K562 (cell line): ENCODE measurements around the gene DBX1. TPM values are rescaled to one million over a fixed set of nuclear protein-coding genes. Genes with fewer than 3 reads are reported as not detected.
A peak's percentile ranks its signal among the peaks of the same experiment; 100 is the strongest.

Source experiments
- CBX1 ChIP-seq: sonication (generic); IDR thresholded peaks from 2 replicates; pipeline ENCODE4 v1.6.1; 2016; ENCODE audit warnings: antibody characterized with exemption, low read depth, mild to moderate bottlenecking
- CUX1 ChIP-seq: fragments of 200-800 bp; sonication (Bioruptor generic); IDR thresholded peaks from 2 replicates; pipeline ENCODE4 v1.6.1; 2016; ENCODE audit warnings: missing genetic modification characterization, missing compliant biosample characterization
- DIDO1 ChIP-seq: fragments of 450-650 bp; IDR thresholded peaks from 2 replicates; pipeline ENCODE4 v1.6.1; 2016; ENCODE audit warnings: low read depth, missing biosample characterization, missing genetic modification characterization
- MCM2 ChIP-seq: fragments of 450-650 bp; IDR thresholded peaks from 2 replicates; pipeline ENCODE4 v1.6.1; 2017; ENCODE audit warnings: low read depth, mild to moderate bottlenecking
- MECOM ChIP-seq: fragments of 250-450 bp; sonication (Bioruptor Pico); IDR thresholded peaks from 2 replicates; pipeline ENCODE4 v1.8.0; 2022; ENCODE audit warnings: inconsistent platforms
- MTF1 ChIP-seq: fragments of 250-450 bp; sonication (Bioruptor Pico); IDR thresholded peaks from 2 replicates; pipeline ENCODE4 v1.9.0; 2021; ENCODE audit warnings: moderate library complexity, mild to moderate bottlenecking, inconsistent platforms, borderline replicate concordance
- NRF1 ChIP-seq, 2 experiments: fragments of 450-650 bp; IDR thresholded peaks in 1 of 2; conservative IDR thresholded peaks in 1 of 2; 2 replicates each; pipeline ENCODE4 v1.6.1; 2014; ENCODE audit warnings: mild to moderate bottlenecking in 2 of 2
- RHOXF2B ChIP-seq: fragments of 250-450 bp; sonication (Bioruptor Pico); conservative IDR thresholded peaks from 2 replicates; pipeline ENCODE4 v1.5.1; 2021
- ZFP30 ChIP-seq: fragments of 250-450 bp; sonication (Bioruptor Pico); IDR thresholded peaks from 2 replicates; pipeline ENCODE4 v1.8.0; 2022; ENCODE audit warnings: moderate library complexity, mild to moderate bottlenecking, inconsistent platforms, borderline replicate concordance
- ZFPM2 ChIP-seq: fragments of 250-450 bp; sonication (Bioruptor Pico); IDR thresholded peaks from 2 replicates; pipeline ENCODE4 v1.5.1; 2022; ENCODE audit warnings: mild to moderate bottlenecking
- ZFX ChIP-seq: sonication (generic); formaldehyde crosslinking; IDR thresholded peaks from 2 replicates; pipeline ENCODE4 v1.8.0; 2022; ENCODE audit warnings: mild to moderate bottlenecking, missing genetic modification reagents, moderate library complexity
- ZNF583 ChIP-seq: fragments of 250-450 bp; sonication (Bioruptor Pico); IDR thresholded peaks from 2 replicates; pipeline ENCODE4 v1.4.0; 2020
- polyA plus RNA-seq, 8 experiments: library from polyadenylated mRNA; depleted of rRNA in 4 of 8; stranded (reverse) in 5 of 8; unstranded in 3 of 8; fragments of >200 nt; fragmentation: Nextera tagmentation in 2 of 8; fragmentation: Illumina TruSeq in 1 of 8; extraction: Ambion mirVana in 2 of 8; extraction: Trizol in 1 of 8; gene quantifications; 2 replicates each; pipeline versions ENCODE4 v1.2.1 to v1.2.3, GENCODE V29; 2011 to 2014; ENCODE audit warnings: inconsistent platforms in 1 of 8, missing spikeins in 1 of 8
- total RNA-seq, 7 experiments: library from RNA; depleted of rRNA in 6 of 7; stranded (reverse); fragments of >200 nt in 6 of 7; fragmentation: Illumina TruSeq in 2 of 7; extraction: Trizol in 2 of 7; gene quantifications; 2 replicates each; pipeline versions ENCODE4 v1.2.1 to v1.2.3, GENCODE V29; 2011 to 2021; ENCODE audit warnings: low replicate concordance in 1 of 7
- TF ChIP-seq, protein P1 (sequence below): fragments of 450-650 bp; IDR thresholded peaks from 2 replicates; pipeline ENCODE4 v1.6.1; 2017; ENCODE audit warnings: antibody characterized with exemption
- TF ChIP-seq, protein P2 (sequence below): fragments of 250-450 bp; sonication (Bioruptor Pico); IDR thresholded peaks from 2 replicates; pipeline ENCODE4 v1.8.0; 2022; ENCODE audit warnings: moderate library complexity, mild to moderate bottlenecking, inconsistent platforms
- TF ChIP-seq, protein P3 (sequence below): fragments of 250-450 bp; sonication (Bioruptor Pico); IDR thresholded peaks from 2 replicates; pipeline ENCODE4 v1.4.0; 2020; ENCODE audit warnings: mild to moderate bottlenecking, moderate library complexity, borderline replicate concordance
- TF ChIP-seq, protein P4 (sequence below): sonication (generic); formaldehyde crosslinking; IDR thresholded peaks from 2 replicates; pipeline ENCODE4 v1.8.1; 2022; ENCODE audit warnings: missing genetic modification reagents

Gene DBX1
- total and polyA plus RNA-seq, 9 of the 15 experiments (the other 6 are each of a cell fraction or from before 2014, with no cell fraction given), result not detected

DNA sequence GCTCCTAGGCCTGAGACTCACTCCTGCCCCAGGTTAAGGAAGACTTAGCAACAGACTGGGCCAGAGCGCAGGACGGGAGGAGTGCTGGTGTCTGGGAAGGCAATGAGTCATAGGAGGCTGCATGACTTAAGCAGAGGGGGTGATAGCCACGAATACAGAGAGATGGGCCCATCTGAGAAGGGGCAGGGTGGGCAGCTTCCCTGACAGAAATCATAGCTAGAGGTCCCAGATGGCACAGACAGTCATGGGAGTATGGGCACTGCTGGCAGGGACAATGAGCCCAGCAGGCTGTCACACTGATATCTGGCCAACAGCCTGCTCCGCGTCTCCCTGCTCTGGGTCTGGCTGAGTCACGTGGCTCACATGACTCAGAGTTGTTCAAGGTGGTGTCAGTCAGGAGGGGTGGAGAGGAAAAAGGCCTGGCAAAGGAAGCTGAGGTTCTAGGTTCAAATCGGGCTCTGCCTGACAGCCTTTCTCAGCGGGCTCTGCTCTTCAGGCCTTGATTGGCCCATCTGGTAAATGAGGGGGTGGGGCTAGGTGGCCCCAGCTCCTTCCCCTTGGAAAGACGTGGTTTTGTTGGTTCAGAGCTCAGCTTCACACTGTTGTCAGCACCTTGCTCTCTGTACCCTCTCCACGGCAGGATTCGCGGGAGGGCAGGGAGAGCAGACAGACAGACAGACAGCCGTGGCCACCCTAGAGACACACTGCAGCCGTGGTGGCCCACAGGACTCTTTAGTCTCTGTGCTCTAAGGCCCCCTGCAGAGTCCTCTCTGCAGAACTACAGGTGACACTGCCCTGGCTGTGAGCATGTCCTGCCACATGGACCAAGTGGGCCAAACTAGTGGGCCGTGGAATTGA is 47.8 kb downstream of the DBX1 start (continued):
- TF ChIP-seq ZFX (peak; percentile 77), ZFP30 (CRISPR knock-in tag) (no peak), MTF1 (CRISPR knock-in tag) (no peak), CUX1 (CRISPR knock-in tag) (no peak), ZNF583 (no peak), MECOM (CRISPR knock-in tag) (no peak), CBX1 (no peak), MCM2 (no peak), DIDO1 (tag) (no peak), RHOXF2B (no peak), NRF1 (conservative IDR thresholded peaks at IDR 0.05 in 1 of 2, IDR thresholded peaks at IDR 0.05 in 1 of 2) (peak; percentile 40 to 53; a peak in 3 of 4 replicates), ZFPM2 (CRISPR knock-in tag) (no peak)
- TF ChIP-seq, protein P1, sequence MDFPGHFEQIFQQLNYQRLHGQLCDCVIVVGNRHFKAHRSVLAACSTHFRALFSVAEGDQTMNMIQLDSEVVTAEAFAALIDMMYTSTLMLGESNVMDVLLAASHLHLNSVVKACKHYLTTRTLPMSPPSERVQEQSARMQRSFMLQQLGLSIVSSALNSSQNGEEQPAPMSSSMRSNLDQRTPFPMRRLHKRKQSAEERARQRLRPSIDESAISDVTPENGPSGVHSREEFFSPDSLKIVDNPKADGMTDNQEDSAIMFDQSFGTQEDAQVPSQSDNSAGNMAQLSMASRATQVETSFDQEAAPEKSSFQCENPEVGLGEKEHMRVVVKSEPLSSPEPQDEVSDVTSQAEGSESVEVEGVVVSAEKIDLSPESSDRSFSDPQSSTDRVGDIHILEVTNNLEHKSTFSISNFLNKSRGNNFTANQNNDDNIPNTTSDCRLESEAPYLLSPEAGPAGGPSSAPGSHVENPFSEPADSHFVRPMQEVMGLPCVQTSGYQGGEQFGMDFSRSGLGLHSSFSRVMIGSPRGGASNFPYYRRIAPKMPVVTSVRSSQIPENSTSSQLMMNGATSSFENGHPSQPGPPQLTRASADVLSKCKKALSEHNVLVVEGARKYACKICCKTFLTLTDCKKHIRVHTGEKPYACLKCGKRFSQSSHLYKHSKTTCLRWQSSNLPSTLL, result no peak
- TF ChIP-seq, protein P2, sequence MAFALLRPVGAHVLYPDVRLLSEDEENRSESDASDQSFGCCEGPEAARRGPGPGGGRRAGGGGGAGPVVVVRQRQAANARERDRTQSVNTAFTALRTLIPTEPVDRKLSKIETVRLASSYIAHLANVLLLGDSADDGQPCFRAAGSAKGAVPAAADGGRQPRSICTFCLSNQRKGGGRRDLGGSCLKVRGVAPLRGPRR (CRISPR knock-in tag), result no peak
- TF ChIP-seq, protein P3, sequence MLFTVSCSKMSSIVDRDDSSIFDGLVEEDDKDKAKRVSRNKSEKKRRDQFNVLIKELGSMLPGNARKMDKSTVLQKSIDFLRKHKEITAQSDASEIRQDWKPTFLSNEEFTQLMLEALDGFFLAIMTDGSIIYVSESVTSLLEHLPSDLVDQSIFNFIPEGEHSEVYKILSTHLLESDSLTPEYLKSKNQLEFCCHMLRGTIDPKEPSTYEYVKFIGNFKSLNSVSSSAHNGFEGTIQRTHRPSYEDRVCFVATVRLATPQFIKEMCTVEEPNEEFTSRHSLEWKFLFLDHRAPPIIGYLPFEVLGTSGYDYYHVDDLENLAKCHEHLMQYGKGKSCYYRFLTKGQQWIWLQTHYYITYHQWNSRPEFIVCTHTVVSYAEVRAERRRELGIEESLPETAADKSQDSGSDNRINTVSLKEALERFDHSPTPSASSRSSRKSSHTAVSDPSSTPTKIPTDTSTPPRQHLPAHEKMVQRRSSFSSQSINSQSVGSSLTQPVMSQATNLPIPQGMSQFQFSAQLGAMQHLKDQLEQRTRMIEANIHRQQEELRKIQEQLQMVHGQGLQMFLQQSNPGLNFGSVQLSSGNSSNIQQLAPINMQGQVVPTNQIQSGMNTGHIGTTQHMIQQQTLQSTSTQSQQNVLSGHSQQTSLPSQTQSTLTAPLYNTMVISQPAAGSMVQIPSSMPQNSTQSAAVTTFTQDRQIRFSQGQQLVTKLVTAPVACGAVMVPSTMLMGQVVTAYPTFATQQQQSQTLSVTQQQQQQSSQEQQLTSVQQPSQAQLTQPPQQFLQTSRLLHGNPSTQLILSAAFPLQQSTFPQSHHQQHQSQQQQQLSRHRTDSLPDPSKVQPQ (CRISPR knock-in tag), result no peak
- TF ChIP-seq, protein P4, sequence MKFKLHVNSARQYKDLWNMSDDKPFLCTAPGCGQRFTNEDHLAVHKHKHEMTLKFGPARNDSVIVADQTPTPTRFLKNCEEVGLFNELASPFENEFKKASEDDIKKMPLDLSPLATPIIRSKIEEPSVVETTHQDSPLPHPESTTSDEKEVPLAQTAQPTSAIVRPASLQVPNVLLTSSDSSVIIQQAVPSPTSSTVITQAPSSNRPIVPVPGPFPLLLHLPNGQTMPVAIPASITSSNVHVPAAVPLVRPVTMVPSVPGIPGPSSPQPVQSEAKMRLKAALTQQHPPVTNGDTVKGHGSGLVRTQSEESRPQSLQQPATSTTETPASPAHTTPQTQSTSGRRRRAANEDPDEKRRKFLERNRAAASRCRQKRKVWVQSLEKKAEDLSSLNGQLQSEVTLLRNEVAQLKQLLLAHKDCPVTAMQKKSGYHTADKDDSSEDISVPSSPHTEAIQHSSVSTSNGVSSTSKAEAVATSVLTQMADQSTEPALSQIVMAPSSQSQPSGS, result no peak
